COLO668 (cell line): ENCODE results near the gene MAMSTR.

Experiments
- DNase-seq: peaks from one replicate; lab custom pipeline; 2025; ENCODE audit not compliant: unreplicated experiment; lab: John Stamatoyannopoulos, UW

Gene MAMSTR

DNA sequence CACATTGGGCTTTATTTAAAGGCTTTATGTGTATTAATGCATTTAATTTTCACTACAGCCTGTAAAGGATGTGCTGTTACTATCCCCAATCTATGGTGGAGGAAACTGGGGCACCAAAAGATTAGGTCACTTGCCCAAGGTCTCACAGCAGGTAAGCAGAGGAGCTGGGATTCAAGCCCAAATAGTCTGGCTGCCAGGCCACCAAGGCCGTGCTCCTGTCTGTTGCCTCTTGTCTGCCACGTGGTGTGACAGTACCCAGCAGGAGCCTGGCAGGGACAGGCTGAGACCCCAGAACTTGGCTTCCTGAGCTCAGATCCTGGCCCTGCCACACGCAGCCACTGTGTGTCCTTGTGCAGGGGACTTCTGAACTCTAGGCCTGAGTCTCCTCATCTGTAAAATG lies 51.2 kb downstream of the MAMSTR start:
- no peak for DNase-seq

DNA sequence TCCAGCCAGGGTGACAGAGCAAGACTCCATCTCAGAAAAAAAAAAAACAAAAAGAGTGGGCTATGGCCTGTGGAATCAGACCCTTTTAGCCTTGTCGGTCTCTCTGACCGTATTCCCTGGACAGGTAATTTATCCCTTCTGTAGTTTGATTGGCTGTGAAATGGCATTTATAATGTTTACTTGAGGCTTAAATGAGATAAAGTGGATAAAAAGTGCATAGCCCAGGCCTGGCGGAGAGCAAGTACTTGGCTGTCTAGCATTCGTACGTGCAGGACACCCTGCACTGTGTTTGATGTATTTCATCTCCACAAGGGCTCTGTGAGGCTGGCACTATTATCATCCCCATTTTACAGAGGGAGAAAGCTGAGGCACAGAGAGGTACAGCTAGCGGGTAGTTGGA lies 53.7 kb downstream of the MAMSTR start:
- no peak for DNase-seq

DNA sequence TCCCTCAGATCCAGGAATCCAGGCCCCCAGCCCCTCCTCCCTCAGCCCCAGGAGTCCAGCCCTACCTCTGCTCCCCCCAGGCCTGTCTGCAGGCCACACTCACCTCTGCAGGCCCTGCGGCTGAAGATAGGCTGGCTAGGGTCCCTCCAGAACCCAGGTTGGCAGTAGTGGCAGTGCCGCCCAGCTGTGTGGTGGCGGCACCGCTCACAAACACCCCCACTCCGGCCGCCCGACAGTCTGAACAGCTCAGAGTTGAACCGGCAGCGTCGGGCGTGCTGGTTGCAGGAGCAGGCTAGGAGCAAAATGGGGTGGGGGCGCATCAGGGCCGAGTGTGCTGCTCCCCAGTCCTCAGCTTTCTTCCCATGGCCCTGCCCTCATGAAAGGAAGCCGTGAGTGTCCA lies 55.0 kb downstream of the MAMSTR start:
- no peak for DNase-seq

DNA sequence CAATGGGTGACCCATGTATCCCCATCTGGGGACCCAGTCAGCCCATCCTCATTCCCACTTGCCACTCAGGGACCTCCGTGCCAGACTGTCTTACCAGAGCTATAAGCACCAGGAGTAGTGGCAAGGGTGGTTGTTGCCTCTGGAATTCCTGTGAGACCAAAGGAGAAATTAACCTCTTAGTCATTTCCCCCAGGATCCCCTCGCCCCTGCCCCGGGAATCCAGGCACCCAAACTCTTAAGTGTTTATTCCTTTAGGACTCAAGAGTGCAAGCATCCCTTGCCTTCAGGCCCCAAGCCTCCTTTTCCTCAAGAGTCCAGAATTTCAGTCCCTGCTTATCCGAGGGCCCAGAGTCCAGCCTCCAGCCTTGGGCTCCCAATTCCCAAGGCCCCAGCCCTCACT lies 55.9 kb downstream of the MAMSTR start:
- DNase-seq: no peak
